GM10266 (cell line): Measurements from ENCODE around the gene NAA16.
A peak's percentile ranks its signal among the peaks of the same experiment; 100 is the strongest.

Source experiments
- DNase-seq: peaks from one replicate; pipeline ENCODE4 v3.0.0; 2012; ENCODE audit errors: extremely low spot score
- CTCF ChIP-seq: IDR thresholded peaks from 2 replicates; pipeline ENCODE4 v1.5.1; 2012; ENCODE audit warnings: mild to moderate bottlenecking, low read depth; ENCODE audit not compliant: control insufficient read depth, insufficient read depth; ENCODE audit errors: missing control alignments

NAA16 gene

GRCh38 chr13:41304551-41304950 lies 6.5 kb upstream of the NAA16 start:
- no peak for TF ChIP-seq CTCF
- DNase-seq = no peak

- TF ChIP-seq CTCF = no peak
- DNase-seq = no peak
Observed at GRCh38 chr13:41306271-41307145, 4.6 kb upstream of the NAA16 start.

GRCh38 chr13:41307884-41308640 lies 3.0 kb upstream of the NAA16 start:
- no peak for DNase-seq

GRCh38 chr13:41311406-41312175 lies 524 bp downstream of the NAA16 start:
- DNase-seq = peak; percentile 41
- no peak for TF ChIP-seq CTCF

More at GRCh38 chr13:41307884-41308640, 3.0 kb upstream of the NAA16 start:
- TF ChIP-seq CTCF = no peak

GRCh38 chr13:41312176-41312500 lies 1.1 kb downstream of the NAA16 start:
- DNase-seq = peak; percentile 21
- TF ChIP-seq CTCF = no peak

- TF ChIP-seq CTCF = no peak
- DNase-seq = no peak
Observed at GRCh38 chr13:41313117-41313516, 2.0 kb downstream of the NAA16 start.
